GM23338 (cell line): ENCODE measurements around the gene PCSK5. TPM values are rescaled to one million over a fixed set of nuclear protein-coding genes. Genes with fewer than 3 reads are reported as not detected.

ENCODE experiments used
- CREB1 ChIP-seq: fragments of 250-450 bp; sonication (Bioruptor Pico); IDR thresholded peaks from 2 replicates; pipeline ENCODE4 v1.5.0; 2020; ENCODE audit warnings: low read depth, mild to moderate bottlenecking, moderate library complexity
- EZH2 ChIP-seq: fragments of 200-600 bp; sonication (generic); IDR thresholded peaks from one replicate; pipeline ENCODE4 v1.8.0; 2017; ENCODE audit warnings: antibody characterized with exemption, mild to moderate bottlenecking, low read depth; ENCODE audit not compliant: unreplicated experiment
- NANOG ChIP-seq: IDR thresholded peaks from 2 replicates; pipeline ENCODE4 v1.6.1; 2016; ENCODE audit warnings: antibody characterized with exemption, borderline replicate concordance
- POLR2AphosphoS5 ChIP-seq: IDR thresholded peaks from 2 replicates; pipeline ENCODE4 v1.6.1; 2016; ENCODE audit warnings: antibody characterized with exemption, low read depth
- STAT1 ChIP-seq: IDR thresholded peaks from one replicate; pipeline ENCODE4 v1.6.1; 2016; ENCODE audit warnings: antibody characterized with exemption; ENCODE audit not compliant: unreplicated experiment
- ZNF114 ChIP-seq: fragments of 250-450 bp; sonication (Bioruptor Pico); IDR thresholded peaks from 2 replicates; pipeline ENCODE4 v1.5.0; 2020; ENCODE audit warnings: mild to moderate bottlenecking, moderate library complexity
- ZNF331 ChIP-seq: fragments of 250-450 bp; sonication (Bioruptor Pico); IDR thresholded peaks from 2 replicates; pipeline ENCODE4 v1.5.0; 2020; ENCODE audit warnings: low read depth, mild to moderate bottlenecking, moderate library complexity
- ZNF462 ChIP-seq: fragments of 250-450 bp; sonication (Bioruptor Pico); IDR thresholded peaks from 2 replicates; pipeline ENCODE4 v1.5.0; 2020; ENCODE audit warnings: mild to moderate bottlenecking, moderate library complexity
- polyA plus RNA-seq: library from polyadenylated mRNA; unstranded; fragments of >200 nt; fragmentation: Nextera tagmentation; extraction: Ambion mirVana; gene quantifications from 2 replicates; pipeline ENCODE4 v1.2.1, GENCODE V29; 2016
- total RNA-seq: library from RNA; depleted of rRNA; stranded (reverse); fragments of >200 nt; shearing (Covaris generic); gene quantifications from 2 replicates; pipeline ENCODE4 v1.2.3, GENCODE V29; 2014
- TF ChIP-seq, protein P1 (sequence below): IDR thresholded peaks from one replicate; pipeline ENCODE4 v1.6.1; 2018; ENCODE audit warnings: antibody characterized with exemption; ENCODE audit not compliant: unreplicated experiment
- TF ChIP-seq, protein P2 (sequence below): IDR thresholded peaks from 2 replicates; pipeline ENCODE4 v1.6.1; 2016; ENCODE audit warnings: antibody characterized with exemption

PCSK5 gene
- total and polyA plus RNA-seq, 2 experiments from 2014 or later, result 12.3 to 34.8 TPM

DNA sequence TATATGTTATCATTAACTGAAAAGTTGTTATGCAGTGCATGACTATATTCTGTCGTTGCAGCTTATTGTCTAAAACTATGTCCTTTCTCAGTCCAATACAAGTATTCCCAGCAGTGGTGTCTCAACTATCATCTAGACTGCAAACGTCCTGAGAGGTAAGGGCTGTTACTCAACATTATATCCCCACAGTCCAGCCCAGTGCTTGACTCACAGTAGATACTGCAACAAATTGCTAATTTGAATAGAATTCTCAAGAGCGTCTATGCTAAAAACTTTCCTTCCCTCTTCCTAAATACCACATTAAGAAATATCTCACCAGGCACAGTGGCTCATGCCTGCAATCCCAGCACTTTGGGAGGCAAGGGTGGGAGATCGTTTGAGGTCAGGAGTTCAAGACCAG, 37.7 kb upstream of the PCSK5 start (continued):
- TF ChIP-seq ZNF462 (no peak), STAT1 (no peak), EZH2 (no peak), POLR2AphosphoS5 (no peak), ZNF114 (CRISPR knock-in tag) (no peak), ZNF331 (CRISPR knock-in tag) (no peak), NANOG (no peak), CREB1 (no peak)
- TF ChIP-seq, protein P1, sequence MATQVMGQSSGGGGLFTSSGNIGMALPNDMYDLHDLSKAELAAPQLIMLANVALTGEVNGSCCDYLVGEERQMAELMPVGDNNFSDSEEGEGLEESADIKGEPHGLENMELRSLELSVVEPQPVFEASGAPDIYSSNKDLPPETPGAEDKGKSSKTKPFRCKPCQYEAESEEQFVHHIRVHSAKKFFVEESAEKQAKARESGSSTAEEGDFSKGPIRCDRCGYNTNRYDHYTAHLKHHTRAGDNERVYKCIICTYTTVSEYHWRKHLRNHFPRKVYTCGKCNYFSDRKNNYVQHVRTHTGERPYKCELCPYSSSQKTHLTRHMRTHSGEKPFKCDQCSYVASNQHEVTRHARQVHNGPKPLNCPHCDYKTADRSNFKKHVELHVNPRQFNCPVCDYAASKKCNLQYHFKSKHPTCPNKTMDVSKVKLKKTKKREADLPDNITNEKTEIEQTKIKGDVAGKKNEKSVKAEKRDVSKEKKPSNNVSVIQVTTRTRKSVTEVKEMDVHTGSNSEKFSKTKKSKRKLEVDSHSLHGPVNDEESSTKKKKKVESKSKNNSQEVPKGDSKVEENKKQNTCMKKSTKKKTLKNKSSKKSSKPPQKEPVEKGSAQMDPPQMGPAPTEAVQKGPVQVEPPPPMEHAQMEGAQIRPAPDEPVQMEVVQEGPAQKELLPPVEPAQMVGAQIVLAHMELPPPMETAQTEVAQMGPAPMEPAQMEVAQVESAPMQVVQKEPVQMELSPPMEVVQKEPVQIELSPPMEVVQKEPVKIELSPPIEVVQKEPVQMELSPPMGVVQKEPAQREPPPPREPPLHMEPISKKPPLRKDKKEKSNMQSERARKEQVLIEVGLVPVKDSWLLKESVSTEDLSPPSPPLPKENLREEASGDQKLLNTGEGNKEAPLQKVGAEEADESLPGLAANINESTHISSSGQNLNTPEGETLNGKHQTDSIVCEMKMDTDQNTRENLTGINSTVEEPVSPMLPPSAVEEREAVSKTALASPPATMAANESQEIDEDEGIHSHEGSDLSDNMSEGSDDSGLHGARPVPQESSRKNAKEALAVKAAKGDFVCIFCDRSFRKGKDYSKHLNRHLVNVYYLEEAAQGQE, result no peak
- TF ChIP-seq, protein P2, sequence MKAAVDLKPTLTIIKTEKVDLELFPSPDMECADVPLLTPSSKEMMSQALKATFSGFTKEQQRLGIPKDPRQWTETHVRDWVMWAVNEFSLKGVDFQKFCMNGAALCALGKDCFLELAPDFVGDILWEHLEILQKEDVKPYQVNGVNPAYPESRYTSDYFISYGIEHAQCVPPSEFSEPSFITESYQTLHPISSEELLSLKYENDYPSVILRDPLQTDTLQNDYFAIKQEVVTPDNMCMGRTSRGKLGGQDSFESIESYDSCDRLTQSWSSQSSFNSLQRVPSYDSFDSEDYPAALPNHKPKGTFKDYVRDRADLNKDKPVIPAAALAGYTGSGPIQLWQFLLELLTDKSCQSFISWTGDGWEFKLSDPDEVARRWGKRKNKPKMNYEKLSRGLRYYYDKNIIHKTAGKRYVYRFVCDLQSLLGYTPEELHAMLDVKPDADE, result no peak
